Measurements from ENCODE around the gene TSPAN32.

Gene TSPAN32

GRCh38 chr11:2301631-2302305 lies at the start of gene TSPAN32, which contains the start of gene C11orf21:
Gene TSPAN32, plus strand, starts transcription at chr11:2302013. Its CDS starts 137 bp downstream, at chr11:2302150.
Gene C11orf21, minus strand, starts transcription at chr11:2301918. Its CDS starts 110 bp downstream, at chr11:2301808.
- no peak for TF ChIP-seq Cebpa-rat (IDR thresholded peaks at IDR 0.05)
- peak within 1 kb of the TSS in 9 of 10 experiments; percentile 2 to 74 (median 58); a peak in 16 of 20 replicates for H3K4me3 ChIP-seq
- peak within 1 kb of the TSS; percentile 81 to 100 (median 97) for H3K4me2 ChIP-seq
- peak within 1 kb of the TSS; percentile 32 to 76 (median 67); a peak in 21 of 22 replicates for H3K9ac ChIP-seq
- H4K20me1 ChIP-seq: peaks cover 0 to 40% (median 5%) of the 10 kb centered on the region in 11 experiments; a peak in 11 of 22 replicates
- peaks cover 0 to 11% (median 0%) of the 10 kb centered on the region in 11 experiments; a peak in 4 of 22 replicates for H3K27me3 ChIP-seq
- H3K9me3 ChIP-seq (replicated peaks in 1 of 11): no peaks in the 10 kb centered on the region
- H3K36me3 ChIP-seq: peaks cover 0 to 29% (median 0%) of the 10 kb centered on the region in 11 experiments; a peak in 9 of 22 replicates
- peaks cover 70 to 85% (median 76%) of the 10 kb centered on the region in 10 experiments for H3K4me1 ChIP-seq
- peak within 1 kb of the TSS; percentile 21 to 78 (median 64); a peak in 19 of 22 replicates for H3K27ac ChIP-seq

- H3K4me3 ChIP-seq: no peak overlapping the region
- H3K27me3 ChIP-seq: peaks cover 4 to 33% (median 13%) of the 10 kb centered on the region in 11 experiments; a peak in 12 of 22 replicates
- H4K20me1 ChIP-seq: peaks cover 0 to 5% (median 0%) of the 10 kb centered on the region in 11 experiments; a peak in 3 of 22 replicates
- H3K4me1 ChIP-seq: peaks cover 0 to 31% (median 27%) of the 10 kb centered on the region in 10 experiments; a peak in 18 of 20 replicates
- H3K36me3 ChIP-seq: no peaks in the 10 kb centered on the region
- H3K9ac ChIP-seq: no peak overlapping the region
- TF ChIP-seq Cebpa-rat (IDR thresholded peaks at IDR 0.05): no peak
- H3K27ac ChIP-seq: no peak overlapping the region
- H3K9me3 ChIP-seq (replicated peaks in 1 of 11): peaks cover 0 to 13% (median 0%) of the 10 kb centered on the region in 11 experiments; a peak in 2 of 22 replicates
- no peak overlapping the region for H3K4me2 ChIP-seq
Observed at GRCh38 chr11:2252018-2252417, 49.8 kb upstream of the TSPAN32 start.

GRCh38 chr11:2256293-2256913 lies 45.4 kb upstream of the TSPAN32 start:
- Histone ChIP-seq H4K20me1 (peaks cover 0 to 33% (median 0%) of the 10 kb centered on the region in 11 experiments; a peak in 7 of 22 replicates), H3K4me1 (no peaks in the 10 kb centered on the region), H3K4me3 (no peak overlapping the region), H3K4me2 (no peak overlapping the region), H3K9ac (no peak overlapping the region), H3K27me3 (peaks cover 27 to 55% (median 42%) of the 10 kb centered on the region in 11 experiments), H3K9me3 (replicated peaks in 1 of 11) (peaks cover 0 to 13% (median 0%) of the 10 kb centered on the region in 11 experiments; a peak in 2 of 22 replicates), H3K27ac (no peak overlapping the region), H3K36me3 (no peaks in the 10 kb centered on the region)
- TF ChIP-seq Cebpa-rat (IDR thresholded peaks at IDR 0.05): no peak

- Histone ChIP-seq H3K27ac (no peak overlapping the region), H3K27me3 (peaks cover 34 to 62% (median 49%) of the 10 kb centered on the region in 11 experiments), H3K36me3 (no peaks in the 10 kb centered on the region), H3K4me1 (no peaks in the 10 kb centered on the region; a peak in 2 of 20 replicates), H3K9ac (no peak overlapping the region), H3K9me3 (replicated peaks in 1 of 11) (peaks cover 0 to 13% (median 0%) of the 10 kb centered on the region in 11 experiments; a peak in 2 of 22 replicates), H3K4me2 (no peak overlapping the region), H3K4me3 (no peak overlapping the region), H4K20me1 (peaks cover 0 to 40% (median 0%) of the 10 kb centered on the region in 11 experiments; a peak in 8 of 22 replicates)
- TF ChIP-seq Cebpa-rat (IDR thresholded peaks at IDR 0.05): no peak
Observed at GRCh38 chr11:2256951-2257700, 44.7 kb upstream of the TSPAN32 start.

- peaks cover 0 to 57% (median 0%) of the 10 kb centered on the region in 11 experiments; a peak in 9 of 22 replicates for H4K20me1 ChIP-seq
- H3K9ac ChIP-seq: no peak overlapping the region
- no peak for TF ChIP-seq Cebpa-rat (IDR thresholded peaks at IDR 0.05)
- H3K4me2 ChIP-seq: no peak overlapping the region
- no peaks in the 10 kb centered on the region for H3K36me3 ChIP-seq
- no peak overlapping the region for H3K4me3 ChIP-seq
- peaks cover 0 to 12% (median 8%) of the 10 kb centered on the region in 10 experiments; a peak in 10 of 20 replicates for H3K4me1 ChIP-seq
- no peak overlapping the region for H3K27ac ChIP-seq
- peaks cover 0 to 12% (median 0%) of the 10 kb centered on the region in 11 experiments; a peak in 2 of 22 replicates for H3K9me3 ChIP-seq (replicated peaks in 1 of 11)
- peaks cover 50 to 79% (median 66%) of the 10 kb centered on the region in 11 experiments for H3K27me3 ChIP-seq
Observed at GRCh38 chr11:2258501-2259465, 43.0 kb upstream of the TSPAN32 start.

GRCh38 chr11:2259466-2259830 lies 42.4 kb upstream of the TSPAN32 start:
- H4K20me1 ChIP-seq: peaks cover 0 to 63% (median 0%) of the 10 kb centered on the region in 11 experiments; a peak in 9 of 22 replicates
- H3K9ac ChIP-seq: no peak overlapping the region
- H3K9me3 ChIP-seq (replicated peaks in 1 of 11): peaks cover 0 to 5% (median 0%) of the 10 kb centered on the region in 11 experiments; a peak in 1 of 22 replicates
- TF ChIP-seq Cebpa-rat (IDR thresholded peaks at IDR 0.05): no peak
- H3K4me1 ChIP-seq: peaks cover 2 to 19% (median 13%) of the 10 kb centered on the region in 10 experiments; a peak in 19 of 20 replicates
- peaks cover 53 to 85% (median 73%) of the 10 kb centered on the region in 11 experiments for H3K27me3 ChIP-seq
- no peak overlapping the region for H3K4me2 ChIP-seq
- H3K36me3 ChIP-seq: no peaks in the 10 kb centered on the region
- H3K27ac ChIP-seq: no peak overlapping the region
- no peak overlapping the region for H3K4me3 ChIP-seq

- H3K27me3 ChIP-seq: peaks cover 53 to 91% (median 77%) of the 10 kb centered on the region in 11 experiments
- no peak overlapping the region for H3K4me2 ChIP-seq
- H4K20me1 ChIP-seq: peaks cover 0 to 68% (median 0%) of the 10 kb centered on the region in 11 experiments; a peak in 10 of 22 replicates
- no peak overlapping the region for H3K27ac ChIP-seq
- H3K36me3 ChIP-seq: no peaks in the 10 kb centered on the region
- TF ChIP-seq Cebpa-rat (IDR thresholded peaks at IDR 0.05): no peak
- no peak overlapping the region for H3K9ac ChIP-seq
- H3K4me1 ChIP-seq: peaks cover 7 to 24% (median 19%) of the 10 kb centered on the region in 10 experiments
- H3K4me3 ChIP-seq: no peak overlapping the region
- H3K9me3 ChIP-seq (replicated peaks in 1 of 11): peaks cover 0 to under 1% (median 0%) of the 10 kb centered on the region in 11 experiments; a peak in 1 of 22 replicates
Observed at GRCh38 chr11:2259897-2260451, 41.8 kb upstream of the TSPAN32 start.

Measured in BLaER1 treated with 17β-estradiol and CSF1 and Interleukin-3, amounts not matched to agents 10 nM and 100 nM (cell line).